Posterior cingulate gyrus (tissue), 11 donors: ENCODE data around the gene PPAT.
"Not testable (repeated sequence)": the region's sequence is repeated elsewhere in the genome, so short reads cannot be mapped to it uniquely, and the experiment has no call there.

Experiments
- DNase-seq, 10 donors: peaks; one replicate each; pipeline versions ENCODE4 v3.0.0 to v3.0.0-alpha.2; 2020 to 2021; ENCODE audit warnings: mixed read lengths in 3 of 10
- intact Hi-C: fragments of 100-400 bp; cut with DNase I; formaldehyde crosslinking; loops from one replicate; pipeline ENCODE4 v1.15.1; 2023

The PPAT gene

GRCh38 chr4:56388306-56388705 lies 47.1 kb downstream of the PPAT start:
- intact Hi-C loops, result no loop called here

DNA sequence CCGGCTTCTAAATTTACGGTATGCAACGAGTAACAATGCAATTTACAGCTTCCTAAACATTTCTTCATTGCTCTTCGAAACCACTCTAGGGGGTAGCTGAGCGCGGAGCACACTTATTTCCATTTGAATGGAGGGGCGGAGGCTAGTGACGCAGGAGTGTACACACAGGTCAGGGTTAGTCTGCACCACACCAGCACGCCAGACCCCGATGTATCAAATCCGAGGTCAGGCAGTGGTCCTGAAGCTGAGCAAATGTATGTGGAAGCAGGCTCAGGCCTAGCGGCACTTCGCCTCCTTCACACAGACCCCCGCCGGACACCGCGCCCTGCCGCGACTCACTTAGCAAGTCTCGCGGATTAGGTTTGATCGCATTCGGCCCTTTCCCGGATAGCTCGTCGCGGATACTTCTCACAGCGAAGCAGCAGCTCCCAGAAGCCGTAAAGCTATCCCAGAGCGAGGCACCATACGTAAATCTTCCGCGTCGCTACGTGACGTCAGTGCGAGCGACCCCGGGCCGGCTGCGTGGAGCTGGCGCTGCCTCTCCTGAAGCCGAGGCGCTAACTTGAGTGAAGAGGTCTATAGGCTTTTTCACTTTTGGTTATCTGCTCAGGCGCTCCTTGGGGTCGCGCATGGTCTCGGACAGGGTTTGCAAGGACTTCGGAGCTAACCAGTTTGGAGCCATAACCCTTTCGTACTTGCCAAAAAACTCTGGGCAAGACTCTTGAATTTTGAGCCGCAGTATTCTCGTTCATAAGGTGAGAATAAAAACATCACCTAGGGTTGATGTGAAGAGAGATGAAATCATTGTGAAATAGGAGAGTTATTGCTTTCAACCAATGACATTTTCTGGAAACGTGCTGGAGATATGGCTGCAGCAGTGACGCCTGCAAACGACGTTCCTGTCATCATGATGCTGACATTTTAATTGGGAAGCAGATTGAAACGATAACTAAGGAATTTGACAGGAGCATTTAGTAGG lies 48.1 kb downstream of the PPAT start, which contains the start of gene AASDH:
Gene AASDH, minus strand, starts transcription at position 469 of the 979 bp plus-strand sequence. CDS start 3,192 bp downstream, outside the sequence.
- intact Hi-C loops, result loop anchor here (1.0 kb wide), 1 partner anchor 49 kb away; the partner anchor contains the start of gene PAICS
- peak; percentile 89 to 99 (median 94) for DNase-seq

More at GRCh38 chr4:56388306-56388705, 47.1 kb downstream of the PPAT start:
- DNase-seq, result no peak

DNA sequence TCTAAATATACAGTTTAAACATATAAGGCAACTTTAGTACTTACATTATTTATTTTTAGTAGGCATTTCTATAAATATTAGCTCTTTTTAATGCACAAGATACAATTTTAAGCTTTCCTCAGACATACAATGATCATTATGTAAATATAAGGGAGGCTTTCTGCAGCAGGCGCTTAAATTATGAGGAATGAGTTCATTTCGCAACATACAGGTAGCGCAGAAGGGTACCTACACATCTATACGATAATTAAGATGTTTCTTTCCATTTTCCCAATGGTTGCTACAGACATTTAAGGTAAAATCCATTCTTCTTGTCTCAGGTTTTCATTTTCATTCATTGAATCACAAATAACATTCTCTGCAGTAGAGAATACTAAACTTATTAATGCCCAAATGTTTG lies 49.3 kb downstream of the PPAT start:
- intact Hi-C loops, result no loop called here

GRCh38 chr4:56375458-56375857 lies 60.0 kb downstream of the PPAT start:
- no peak for DNase-seq
- intact Hi-C loops, result no loop called here

More for the DNA sequence above, 49.3 kb downstream of the PPAT start:
- DNase-seq, result no peak

GRCh38 chr4:56374956-56375355 lies 60.5 kb downstream of the PPAT start:
- intact Hi-C loops, result no loop called here
- no peak for DNase-seq

- no peak for DNase-seq
- intact Hi-C loops, result no loop called here
Observed at GRCh38 chr4:56372774-56373173, 62.6 kb downstream of the PPAT start.

DNA sequence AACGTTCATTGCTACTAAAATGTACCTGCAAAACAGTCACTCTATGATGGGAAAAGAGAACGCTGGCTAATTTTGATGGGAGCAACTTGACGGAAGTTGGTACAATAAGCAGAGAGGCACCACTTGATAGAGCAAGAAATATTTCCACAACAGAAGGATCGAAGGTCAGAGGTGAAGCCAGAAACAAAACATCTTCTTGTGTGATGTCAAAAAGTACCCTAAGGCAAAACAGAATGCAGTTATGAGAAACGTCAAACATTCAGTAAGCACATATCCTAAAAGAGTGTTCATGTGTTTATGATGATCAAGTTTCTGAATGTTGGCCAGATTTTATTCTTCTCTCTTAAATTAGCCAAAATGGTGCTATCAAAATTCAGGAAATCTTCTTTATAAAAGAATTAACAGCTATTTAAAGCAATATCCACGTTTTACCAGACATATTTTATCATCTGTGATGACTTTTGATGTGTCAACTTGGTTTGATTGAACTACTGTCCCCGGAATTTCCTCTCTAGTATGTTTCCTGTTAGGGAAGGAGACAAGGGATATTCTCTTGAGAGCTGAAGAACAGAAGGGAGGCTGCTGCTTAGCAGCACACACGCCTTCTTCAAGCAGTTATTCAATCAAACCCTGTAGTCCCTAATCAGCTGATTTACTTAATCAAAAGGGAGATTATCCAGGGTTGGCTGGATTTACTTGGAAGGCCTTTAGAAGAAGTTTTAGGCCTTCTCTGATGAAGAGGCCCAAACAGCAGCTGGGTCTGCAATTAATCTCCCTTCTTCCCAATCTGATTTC lies 63.8 kb downstream of the PPAT start:
- intact Hi-C loops, result no loop called here
- no peak for DNase-seq

- no peak for DNase-seq
- intact Hi-C loops, result no loop called here
Observed at GRCh38 chr4:56370377-56370776, 65.0 kb downstream of the PPAT start.

- intact Hi-C loops, result not testable (repeated sequence)
Observed at GRCh38 chr4:56362981-56363380, 72.4 kb downstream of the PPAT start.

DNA sequence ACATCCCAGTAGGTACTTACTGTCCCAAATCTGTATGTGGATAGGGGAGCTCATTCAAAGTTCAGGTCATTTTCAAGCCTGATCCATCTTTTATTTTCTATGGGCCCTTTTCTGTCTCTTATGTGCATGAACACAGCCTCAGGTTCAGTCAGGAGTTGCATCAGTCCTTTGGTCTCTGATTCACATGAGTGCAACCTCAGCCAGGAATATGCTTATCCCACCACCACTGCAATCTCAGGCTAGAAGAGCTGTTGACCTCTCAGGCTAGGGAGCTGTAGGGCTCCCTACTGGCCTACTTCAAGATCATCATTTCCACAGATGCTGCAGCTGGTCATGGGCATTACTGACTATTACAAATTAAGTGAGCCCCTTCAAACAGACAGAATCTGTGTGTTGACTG lies 75.3 kb downstream of the PPAT start:
- intact Hi-C loops, result no loop called here
- DNase-seq, result no peak

More at GRCh38 chr4:56362981-56363380, 72.4 kb downstream of the PPAT start:
- DNase-seq, result not testable (repeated sequence)

DNA sequence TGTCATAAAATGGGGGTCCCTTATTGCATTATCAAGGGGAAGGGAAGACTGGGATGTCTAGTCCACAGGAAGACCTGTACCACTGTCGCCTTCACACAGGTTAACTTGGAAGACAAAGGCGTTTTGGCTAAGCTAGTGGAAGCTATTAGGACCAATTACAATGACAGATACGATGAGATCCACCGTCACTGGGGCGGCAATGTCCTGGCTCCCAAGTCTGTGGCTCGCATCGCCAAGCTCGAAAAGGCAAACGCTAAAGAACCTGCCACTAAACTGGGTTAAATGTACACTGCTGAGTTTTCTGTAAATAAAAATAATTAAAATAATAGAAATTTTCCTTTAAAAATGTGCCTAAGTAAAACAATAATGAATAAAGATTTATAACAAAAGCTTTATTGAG lies 78.8 kb downstream of the PPAT start:
- intact Hi-C loops, result no loop called here
- no peak for DNase-seq

GRCh38 chr4:56348576-56348975 lies 86.8 kb downstream of the PPAT start:
- intact Hi-C loops, result no loop called here
- no peak for DNase-seq

DNA sequence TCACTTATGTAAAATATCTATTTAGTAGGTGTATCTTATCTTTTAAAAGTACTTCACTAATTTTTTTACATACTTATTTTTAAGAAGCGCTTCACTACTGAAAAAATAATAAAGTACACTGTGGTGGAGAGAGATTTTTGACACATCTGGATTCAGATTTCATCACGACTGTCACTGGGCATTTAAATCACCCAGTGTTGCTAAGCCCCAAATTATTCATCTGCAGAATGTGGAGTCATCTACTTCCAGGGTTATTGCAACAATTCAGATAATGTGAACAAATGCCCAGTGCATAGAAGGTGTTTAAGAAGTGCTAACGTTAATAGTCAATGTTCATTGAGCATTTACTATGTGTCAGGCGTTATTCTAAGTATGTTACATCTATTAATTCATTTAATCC lies 90.0 kb downstream of the PPAT start:
- intact Hi-C loops, result no loop called here
- DNase-seq, result no peak
